A549 (cell line): Measurements from ENCODE around the gene TBC1D20. TPM values are rescaled to one million over a fixed set of nuclear protein-coding genes. Genes with fewer than 3 reads are reported as not detected.

Source experiments
- ATAC-seq, 2 experiments: fragments of 200-7000 bp in 1 of 2; fragments of >200 bp in 1 of 2; cut with Nextera tagmentation in 1 of 2; cut with Tn5 transposase in 1 of 2; 3 replicates each; pipeline versions ENCODE4 v1.8.0 to v1.9.1; 2018 to 2020; ENCODE audit warnings: mild to moderate bottlenecking in 1 of 2, moderate library complexity in 1 of 2
- CTCF ChIA-PET: fragments of 300-600 bp; sonication (Branson Sonifier 250); formaldehyde crosslinking; extraction: SDS; loops from one replicate; lab custom pipeline; 2021; ENCODE audit warnings: antibody characterized with exemption, inconsistent platforms; lab: Yijun Ruan, JAX
- POLR2A ChIA-PET: fragments of 350-600 bp; formaldehyde crosslinking; extraction: SDS; loops from one replicate; lab custom pipeline; 2021; ENCODE audit warnings: antibody characterized with exemption, inconsistent platforms; lab: Yijun Ruan, JAX
- DNase-seq, 2 experiments: peaks; one replicate each; pipeline versions ENCODE4 v3.0.0 to v3.0.0-alpha.2; 2011 to 2016; ENCODE audit warnings: low read depth in 1 of 2, low spot score in 1 of 2
- FAIRE-seq: peaks from 2 replicates; lab custom pipeline; 2011; peaks lifted over from hg19 to GRCh38; lab: Jason Lieb, UNC
- H3K27ac ChIP-seq, 2 experiments: fragments of >200 bp; sonication (Bioruptor Twin); formaldehyde crosslinking; 3 replicates each; pipeline ENCODE4 v1.5.1; 2016 to 2017
- H3K4me1 ChIP-seq: fragments of >200 bp; sonication (Bioruptor Twin); formaldehyde crosslinking; 3 replicates; pipeline ENCODE4 v1.6.1; 2016
- H3K4me2 ChIP-seq: fragments of >200 bp; sonication (Bioruptor Twin); formaldehyde crosslinking; 3 replicates; pipeline ENCODE4 v1.6.1; 2016
- H3K4me3 ChIP-seq: fragments of >200 bp; sonication (Bioruptor Twin); formaldehyde crosslinking; 3 replicates; pipeline ENCODE4 v1.5.1; 2016
- H3K9me3 ChIP-seq: fragments of >200 bp; sonication (Bioruptor Twin); formaldehyde crosslinking; 3 replicates; pipeline ENCODE4 v1.6.1; 2016
- CHD2 ChIP-seq: fragments of 150-350 bp; IDR thresholded peaks from 2 replicates; pipeline ENCODE4 v1.6.1; 2014; ENCODE audit warnings: low read length; ENCODE audit not compliant: partially characterized antibody
- CTCF ChIP-seq: fragments of >200 bp; sonication (Bioruptor Twin); formaldehyde crosslinking; IDR thresholded peaks from 3 replicates; pipeline ENCODE4 v1.5.1; 2016
- FOSL2 ChIP-seq, 2 experiments: fragments of 450-650 bp in 1 of 2; fragments of >200 bp in 1 of 2; sonication (Bioruptor Twin) in 1 of 2; formaldehyde crosslinking; IDR thresholded peaks; 2 replicates each; pipeline versions ENCODE4 v1.5.0 to v1.6.1; 2016 to 2020; ENCODE audit warnings: mild to moderate bottlenecking in 1 of 2, moderate library complexity in 1 of 2
- GATA3 ChIP-seq: IDR thresholded peaks from 2 replicates; pipeline ENCODE4 v1.6.1; 2012; ENCODE audit warnings: borderline replicate concordance
- HDAC2 ChIP-seq: fragments of 200-600 bp; sonication (generic); IDR thresholded peaks from 2 replicates; pipeline ENCODE4 v1.6.1; 2016
- HES2 ChIP-seq: fragments of >200 bp; sonication (Bioruptor Twin); formaldehyde crosslinking; IDR thresholded peaks from 2 replicates; pipeline ENCODE4 v1.6.1; 2016
- HEYL ChIP-seq: fragments of 250-450 bp; sonication (Bioruptor Pico); IDR thresholded peaks from 2 replicates; pipeline ENCODE4 v1.8.0; 2021; ENCODE audit warnings: mild to moderate bottlenecking, moderate library complexity
- HMGXB4 ChIP-seq: fragments of 250-450 bp; sonication (Bioruptor Pico); IDR thresholded peaks from 2 replicates; pipeline ENCODE4 v1.5.0; 2021; ENCODE audit warnings: mild to moderate bottlenecking, moderate library complexity, borderline replicate concordance
- HOXA7 ChIP-seq: fragments of 250-450 bp; sonication (Bioruptor Pico); IDR thresholded peaks from 2 replicates; pipeline ENCODE4 v1.5.0; 2020; ENCODE audit warnings: mild to moderate bottlenecking, moderate library complexity
- JUN ChIP-seq, 2 experiments: fragments of >200 bp; sonication (Bioruptor Twin); formaldehyde crosslinking; IDR thresholded peaks; 2 replicates in 1 of 2; 3 replicates in 1 of 2; pipeline ENCODE4 v1.6.1; 2016 to 2017
- JUNB ChIP-seq: fragments of >200 bp; sonication (Bioruptor Twin); formaldehyde crosslinking; IDR thresholded peaks from 2 replicates; pipeline ENCODE4 v1.6.1; 2016
- KDM5A ChIP-seq: fragments of 200-600 bp; sonication (generic); IDR thresholded peaks from 2 replicates; pipeline ENCODE4 v1.6.1; 2016; ENCODE audit warnings: antibody characterized with exemption, mild to moderate bottlenecking
- NPAS2 ChIP-seq: fragments of 250-450 bp; sonication (Bioruptor Pico); IDR thresholded peaks from 2 replicates; pipeline ENCODE4 v1.8.0; 2022; ENCODE audit warnings: mild to moderate bottlenecking, moderate library complexity, borderline replicate concordance
- RARB ChIP-seq: fragments of 250-450 bp; sonication (Bioruptor Pico); IDR thresholded peaks from 2 replicates; pipeline ENCODE4 v1.8.0; 2021; ENCODE audit warnings: mild to moderate bottlenecking, moderate library complexity
- RFX5 ChIP-seq: fragments of 450-650 bp; IDR thresholded peaks from 2 replicates; pipeline ENCODE4 v1.7.1; 2014; ENCODE audit warnings: antibody characterized with exemption, mild to moderate bottlenecking, moderate library complexity
- SREBF2 ChIP-seq: fragments of 450-650 bp; IDR thresholded peaks from 2 replicates; pipeline ENCODE4 v1.6.1; 2014; ENCODE audit warnings: mild to moderate bottlenecking, moderate library complexity
- TP53 ChIP-seq: fragments of 250-450 bp; sonication (Bioruptor Pico); IDR thresholded peaks from 2 replicates; pipeline ENCODE4 v1.5.0; 2021; ENCODE audit warnings: mild to moderate bottlenecking, moderate library complexity
- ZC3H11A ChIP-seq: fragments of 450-650 bp; IDR thresholded peaks from 2 replicates; pipeline ENCODE4 v1.6.1; 2014; ENCODE audit warnings: antibody characterized with exemption, mild to moderate bottlenecking
- ZFP36 ChIP-seq: fragments of 450-650 bp; IDR thresholded peaks from 2 replicates; pipeline ENCODE4 v1.6.1; 2014; ENCODE audit warnings: borderline replicate concordance; ENCODE audit not compliant: partially characterized antibody
- ZSCAN20 ChIP-seq: fragments of 250-450 bp; sonication (Bioruptor Pico); IDR thresholded peaks from 2 replicates; pipeline ENCODE4 v1.8.0; 2022; ENCODE audit warnings: mild to moderate bottlenecking, moderate library complexity
- WGBS: methylation state at CpG from one replicate; pipeline ENCODE4 v1.1.6; 2017; ENCODE audit errors: missing lambda C conversion rate; 5-methylcytosine and 5-hydroxymethylcytosine counted together
- polyA plus RNA-seq, 4 experiments: library from polyadenylated mRNA; depleted of rRNA in 3 of 4; stranded (reverse); fragments of >200 nt; fragmentation: RNase III in 1 of 4; extraction: RNeasy Plus Mini Kit Qiagen cat#74134 plus additional on column Dnase treatment in 1 of 4; gene quantifications; 2 replicates in 3 of 4; 3 replicates in 1 of 4; pipeline ENCODE4 v1.2.3, GENCODE V29; 2011 to 2017

Gene TBC1D20
- polyA plus RNA-seq, 2 of the 4 experiments (the other 2 are of a cell fraction), result 28.0 to 43.4 TPM

DNA sequence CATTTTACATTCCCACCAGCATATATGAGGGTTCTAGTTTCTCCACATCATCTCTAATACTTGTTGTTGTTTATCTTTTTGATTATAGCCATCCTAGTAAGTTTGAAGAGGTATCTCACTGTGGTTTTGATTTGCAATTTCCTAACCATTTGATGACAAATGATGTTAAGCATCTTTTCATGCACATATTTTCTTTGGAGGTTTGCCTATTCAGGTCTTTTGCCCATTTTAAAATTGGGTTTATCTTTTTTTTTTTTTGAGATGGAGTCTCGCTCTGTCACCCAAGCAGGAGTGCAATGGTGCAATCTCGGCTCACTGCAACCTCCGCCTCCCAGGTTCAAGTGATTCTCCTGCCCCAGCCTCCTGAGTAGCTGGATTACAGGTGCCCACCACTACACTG is 50.3 kb downstream of the TBC1D20 start:
- ATAC-seq (no peak), FAIRE-seq (no peak), DNase-seq (no peak)
- Histone ChIP-seq H3K4me2 (no peak overlapping the region), H3K4me1 (peaks cover 33% of the 10 kb centered on the region), H3K4me3 (no peak overlapping the region), H3K9me3 (peaks cover 4% of the 10 kb centered on the region; the same call in 1 of the 3 replicates), H3K27ac (no peak overlapping the region)
- CTCF ChIA-PET, result interaction anchor here (0.6 to 2.9 kb wide), 8 partner anchors 12 to 70 kb away, joined by 3 to 31 read pairs (median 9); no protein-coding TSS in a partner anchor
- WGBS, result 94% methylated on average over 3 of the region's 3 CpGs
- POLR2A ChIA-PET, result no interaction called here
- TF ChIP-seq NPAS2 (CRISPR knock-in tag), result no peak
- TF ChIP-seq HOXA7 (CRISPR knock-in tag), result 0 out of 2 replicates have a peak, but pooled peaks have one; percentile 19
- TF ChIP-seq, all 56 proteins: peak for 1

GRCh38 chr20:409697-410559 is 52.4 kb downstream of the TBC1D20 start:
- CTCF ChIA-PET, result interaction anchor here (0.8 to 2.9 kb wide), 11 partner anchors 13 to 235 kb away, joined by 3 to 23 read pairs (median 4); partner anchors contain the start of gene TRIB3
- peak overlapping the region; percentile 93 to 99 for H3K27ac ChIP-seq
- H3K4me3 ChIP-seq, result peak overlapping the region; percentile 95
- POLR2A ChIA-PET, result interaction anchor here (0.6 to 0.8 kb wide), 2 partner anchors 19 to 47 kb away, joined by 3 to 6 read pairs; no protein-coding TSS in a partner anchor
- TF ChIP-seq HES2 (no peak), JUNB (no peak), CHD2 (no peak), ZSCAN20 (no peak), ZC3H11A (no peak), HEYL (no peak), NPAS2 (CRISPR knock-in tag) (no peak), HMGXB4 (no peak), ZFP36 (no peak), HOXA7 (CRISPR knock-in tag) (no peak), JUN (IDR thresholded peaks at IDR 0.05) (no peak; a peak in 1 of 5 replicates), CTCF (no peak), TP53 (CRISPR knock-in tag) (no peak), SREBF2 (no peak), GATA3 (no peak), FOSL2 (IDR thresholded peaks at IDR 0.05) (no peak), FOSL2 (CRISPR knock-in tag; IDR thresholded peaks at IDR 0.05) (no peak), HDAC2 (no peak), KDM5A (no peak), RFX5 (no peak), RARB (CRISPR knock-in tag) (no peak)
- H3K4me1 ChIP-seq, result peaks cover 30% of the 10 kb centered on the region
- WGBS, result 83% methylated on average over 14 of the region's 14 CpGs
- peak overlapping the region; percentile 93 for H3K4me2 ChIP-seq
- FAIRE-seq (peak; percentile 67), ATAC-seq (no peak), DNase-seq (no peak)
- peaks cover 4% of the 10 kb centered on the region; the same call in 1 of the 3 replicates for H3K9me3 ChIP-seq
